Suprapubic skin (tissue), 4 donors: ENCODE measurements around the gene ST8SIA6. TPM values are rescaled to one million over a fixed set of nuclear protein-coding genes. Genes with fewer than 3 reads are reported as not detected.

Source experiments
- DNase-seq, 2 donors: peaks; one replicate each; pipeline ENCODE4 v3.0.0-alpha.2; 2019; ENCODE audit warnings: low spot score in 2 of 2
- H3K27ac ChIP-seq: fragments of 200-600 bp; sonication (generic); one replicate; pipeline ENCODE4 v1.5.1; 2019
- H3K27me3 ChIP-seq: fragments of 200-600 bp; sonication (generic); one replicate; pipeline ENCODE4 v1.5.1; 2019
- H3K36me3 ChIP-seq: fragments of 200-600 bp; sonication (generic); one replicate; pipeline ENCODE4 v1.5.1; 2019
- H3K4me1 ChIP-seq: fragments of 200-600 bp; sonication (generic); one replicate; pipeline ENCODE4 v1.5.1; 2019
- H3K4me3 ChIP-seq: fragments of 200-600 bp; sonication (generic); one replicate; pipeline ENCODE4 v1.5.1; 2019; ENCODE audit warnings: mild to moderate bottlenecking
- H3K9me3 ChIP-seq: fragments of 200-600 bp; sonication (generic); one replicate; pipeline ENCODE4 v1.5.1; 2019
- CTCF ChIP-seq, 2 donors: fragments of 200-600 bp in 1 of 2; fragments of 450-650 bp in 1 of 2; sonication (generic) in 1 of 2; IDR thresholded peaks; one replicate each; pipeline ENCODE4 v1.5.1; 2016 to 2019; ENCODE audit warnings: antibody characterized with exemption in 2 of 2, mild to moderate bottlenecking in 1 of 2, moderate library complexity in 1 of 2
- EP300 ChIP-seq: sonication (generic); formaldehyde crosslinking; IDR thresholded peaks from one replicate; pipeline ENCODE4 v1.6.1; 2017; ENCODE audit warnings: antibody characterized with exemption
- POLR2A ChIP-seq, 2 donors: fragments of 450-650 bp; IDR thresholded peaks; one replicate each; pipeline ENCODE4 v1.6.1; 2017; ENCODE audit warnings: antibody characterized with exemption in 2 of 2, mild to moderate bottlenecking in 2 of 2, moderate library complexity in 2 of 2
- POLR2AphosphoS5 ChIP-seq, 3 donors: sonication (generic); formaldehyde crosslinking; IDR thresholded peaks; one replicate each; pipeline ENCODE4 v1.6.1; 2017; ENCODE audit warnings: antibody characterized with exemption in 3 of 3
- WGBS: methylation state at CpG from one replicate; pipeline ENCODE4 v1.1.5; 2018; 5-methylcytosine and 5-hydroxymethylcytosine counted together
- total RNA-seq, 4 donors: library from RNA; depleted of rRNA; stranded (reverse); fragments of >200 nt; gene quantifications; one replicate each; pipeline ENCODE4 v1.1.0, GENCODE V29; 2016

Gene ST8SIA6
- total RNA-seq, 4 donors from 2014 or later, result 1.2 to 5.2 (median 3.2) TPM

DNA sequence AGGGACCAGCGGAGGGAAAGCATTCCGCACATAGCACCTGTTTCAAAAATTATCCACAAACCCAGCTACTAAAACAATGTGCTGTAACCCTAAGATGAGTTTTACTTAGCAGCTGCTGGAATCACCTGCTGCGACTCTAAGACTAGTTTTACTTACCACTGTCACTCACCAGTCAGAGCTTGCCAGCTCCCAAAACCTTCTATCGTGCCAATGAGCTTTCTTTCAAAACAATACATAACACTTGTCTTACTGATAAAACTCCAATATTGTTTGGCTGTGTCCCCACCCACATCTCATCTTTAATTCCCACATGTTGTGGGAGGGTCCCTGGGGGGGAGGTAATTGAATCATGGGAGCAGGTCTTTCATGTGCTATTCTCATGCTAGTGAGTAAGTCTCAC lies 18.4 kb downstream of the ST8SIA6 start:
- H3K4me3 ChIP-seq, result no peak overlapping the region
- DNase-seq, result no peak
- H3K27ac ChIP-seq, result no peak overlapping the region
- peaks cover 2% of the 10 kb centered on the region for H3K27me3 ChIP-seq
- 86% methylated on average over 4 of the region's 4 CpGs for WGBS
- no peaks in the 10 kb centered on the region for H3K9me3 ChIP-seq
- TF ChIP-seq POLR2A (IDR thresholded peaks at IDR 0.05), result no peak
- TF ChIP-seq CTCF (IDR thresholded peaks at IDR 0.05), result no peak
- no peak for TF ChIP-seq EP300
- TF ChIP-seq POLR2AphosphoS5 (IDR thresholded peaks at IDR 0.05), result no peak
- no peaks in the 10 kb centered on the region for H3K36me3 ChIP-seq
- H3K4me1 ChIP-seq, result no peaks in the 10 kb centered on the region

DNA sequence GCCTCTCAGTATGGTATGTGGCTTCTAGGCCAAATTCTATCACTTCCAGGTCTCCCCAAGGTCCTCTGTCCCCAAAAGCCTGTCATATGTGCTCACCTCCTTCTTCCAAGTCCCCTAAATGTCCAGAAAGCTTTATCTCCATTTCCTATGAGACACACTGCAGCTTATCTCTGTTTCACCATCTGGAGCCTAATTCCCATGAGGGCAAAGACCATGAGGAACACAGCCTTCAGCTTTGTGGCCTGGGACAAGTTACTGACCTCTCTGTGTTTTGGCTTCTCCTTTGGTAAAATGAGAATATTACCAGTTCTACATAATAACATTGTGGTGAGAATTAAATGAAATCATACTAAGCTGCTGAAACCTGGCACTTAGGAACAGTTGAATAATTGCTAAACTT lies 19.2 kb downstream of the ST8SIA6 start:
- Histone ChIP-seq H3K4me3 (no peak overlapping the region), H3K9me3 (no peaks in the 10 kb centered on the region), H3K36me3 (no peaks in the 10 kb centered on the region), H3K4me1 (no peaks in the 10 kb centered on the region), H3K27ac (no peak overlapping the region), H3K27me3 (peaks cover 2% of the 10 kb centered on the region)
- TF ChIP-seq POLR2AphosphoS5 (IDR thresholded peaks at IDR 0.05) (no peak), POLR2A (IDR thresholded peaks at IDR 0.05) (no peak), EP300 (no peak), CTCF (IDR thresholded peaks at IDR 0.05) (no peak)
- no peak for DNase-seq

- no peak for DNase-seq
- 55% methylated on average over 6 of the region's 6 CpGs for WGBS
- no peaks in the 10 kb centered on the region for H3K4me1 ChIP-seq
- H3K36me3 ChIP-seq, result no peaks in the 10 kb centered on the region
- H3K27ac ChIP-seq, result no peak overlapping the region
- no peak overlapping the region for H3K4me3 ChIP-seq
- TF ChIP-seq EP300 (no peak), POLR2AphosphoS5 (IDR thresholded peaks at IDR 0.05) (no peak), CTCF (IDR thresholded peaks at IDR 0.05) (no peak), POLR2A (IDR thresholded peaks at IDR 0.05) (no peak)
- no peaks in the 10 kb centered on the region for H3K9me3 ChIP-seq
- H3K27me3 ChIP-seq, result peaks cover 7% of the 10 kb centered on the region
Measured at GRCh38 chr10:17432723-17433122, 21.7 kb downstream of the ST8SIA6 start.

GRCh38 chr10:17431871-17432311 lies 22.5 kb downstream of the ST8SIA6 start:
- TF ChIP-seq POLR2AphosphoS5 (IDR thresholded peaks at IDR 0.05), result no peak
- Histone ChIP-seq H3K9me3 (no peaks in the 10 kb centered on the region), H3K4me1 (no peaks in the 10 kb centered on the region), H3K27ac (no peak overlapping the region), H3K27me3 (peaks cover 7% of the 10 kb centered on the region), H3K4me3 (no peak overlapping the region), H3K36me3 (no peaks in the 10 kb centered on the region)
- no peak for DNase-seq
- 75% methylated on average over 7 of the region's 7 CpGs for WGBS

DNA sequence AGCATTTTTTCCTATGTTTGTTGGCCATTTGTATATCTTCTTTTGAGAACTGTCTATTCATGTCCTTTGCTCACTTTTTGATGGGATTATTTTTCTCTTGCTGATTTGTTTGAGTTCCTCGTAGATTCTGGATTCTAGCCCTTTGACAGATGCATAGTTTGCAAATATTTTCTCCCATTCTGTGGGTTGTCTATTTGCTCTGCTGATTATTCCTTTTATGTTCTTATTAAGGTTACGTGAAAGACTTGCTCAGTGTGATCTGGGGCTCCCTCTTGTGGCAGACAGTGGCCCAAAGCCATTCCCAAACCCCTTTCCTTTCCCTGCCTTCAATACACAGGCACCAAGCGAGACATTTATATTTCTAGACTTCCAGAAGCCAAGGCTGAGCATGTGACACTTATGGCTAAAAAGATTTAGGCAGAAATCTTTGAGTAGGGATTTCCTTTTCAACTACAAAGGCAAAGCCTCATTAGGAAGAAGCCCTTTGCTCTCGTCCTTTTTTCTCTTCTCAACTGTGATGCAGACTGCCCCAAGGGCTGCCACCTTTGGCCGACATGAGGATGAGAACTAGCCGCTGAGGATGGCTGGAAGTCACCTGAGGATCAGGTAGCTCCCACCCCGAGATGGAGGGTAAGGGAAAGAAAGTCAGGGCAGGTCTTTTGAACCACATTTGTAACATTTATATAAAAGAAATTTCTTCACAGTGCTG lies 23.6 kb downstream of the ST8SIA6 start:
- DNase-seq, result no peak

More for the DNA sequence above, 23.6 kb downstream of the ST8SIA6 start:
- H3K27me3 ChIP-seq, result peaks cover 7% of the 10 kb centered on the region
- no peak for TF ChIP-seq POLR2AphosphoS5 (IDR thresholded peaks at IDR 0.05)
- no peak for TF ChIP-seq EP300
- TF ChIP-seq POLR2A (IDR thresholded peaks at IDR 0.05), result no peak
- peak; percentile 81 to 86 for TF ChIP-seq CTCF (IDR thresholded peaks at IDR 0.05)
- WGBS, result 14% methylated on average over 7 of the region's 7 CpGs
- no peak overlapping the region for H3K4me3 ChIP-seq
- H3K27ac ChIP-seq, result no peak overlapping the region
- H3K9me3 ChIP-seq, result no peaks in the 10 kb centered on the region
- H3K4me1 ChIP-seq, result no peaks in the 10 kb centered on the region
- no peaks in the 10 kb centered on the region for H3K36me3 ChIP-seq
